Mesothelial cell of epicardium (in vitro differentiated cells): ENCODE measurements around the gene FHIP2A. TPM values are rescaled to one million over a fixed set of nuclear protein-coding genes. Genes with fewer than 3 reads are reported as not detected.

Experiments used
- DNase-seq, 2 experiments: peaks; one replicate each; pipeline ENCODE4 v3.0.0; 2021; ENCODE audit warnings: low spot score in 2 of 2; ENCODE audit not compliant: unreplicated experiment in 2 of 2
- H3K27ac Mint-ChIP-seq: 2 replicates; pipeline ENCODE4 v1.8.0; 2021; ENCODE audit warnings: mixed read lengths
- H3K27me3 Mint-ChIP-seq: 2 replicates; pipeline ENCODE4 v1.8.0; 2021; ENCODE audit warnings: low read depth, mixed read lengths
- H3K36me3 Mint-ChIP-seq: 2 replicates; pipeline ENCODE4 v1.8.0; 2021; ENCODE audit warnings: mixed read lengths
- H3K4me1 Mint-ChIP-seq: 2 replicates; pipeline ENCODE4 v1.8.0; 2021; ENCODE audit warnings: mixed read lengths
- H3K4me3 Mint-ChIP-seq: 2 replicates; pipeline ENCODE4 v1.8.0; 2021; ENCODE audit warnings: mild to moderate bottlenecking, moderate library complexity, mixed read lengths
- H3K9me3 Mint-ChIP-seq: 2 replicates; pipeline ENCODE4 v1.8.0; 2021; ENCODE audit warnings: mixed read lengths
- total RNA-seq: library from RNA; stranded (reverse); gene quantifications from 3 replicates; pipeline ENCODE4 v1.2.1, GENCODE V29; 2021
- TF ChIP-seq, protein P1 (sequence below): fragments of 200-600 bp; sonication (generic); IDR thresholded peaks from one replicate; pipeline ENCODE4 v1.5.0; 2021; ENCODE audit warnings: antibody characterized with exemption; ENCODE audit not compliant: unreplicated experiment

FHIP2A gene
- total RNA-seq, 1 donor from 2014 or later = 41.9 TPM

DNA sequence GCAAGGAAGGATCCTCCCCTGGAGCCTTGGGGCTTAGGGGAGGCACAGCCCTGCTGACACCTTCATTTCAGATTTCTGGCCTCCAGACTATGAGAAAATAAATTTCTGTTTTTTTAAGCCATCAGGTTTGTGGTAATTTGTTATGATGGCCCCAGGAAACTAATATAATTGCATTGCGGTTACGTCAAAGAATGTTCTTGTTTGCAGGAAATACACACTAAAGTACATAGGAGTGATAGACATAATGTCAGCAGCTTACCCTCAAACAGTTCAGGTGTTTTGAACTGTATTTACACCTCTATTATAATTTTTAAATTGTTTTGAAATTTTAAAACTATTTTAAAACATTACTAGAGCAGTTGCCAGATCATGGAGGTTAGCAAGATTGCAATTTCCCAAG, 12.6 kb upstream of the FHIP2A start:
- TF ChIP-seq, protein P1, sequence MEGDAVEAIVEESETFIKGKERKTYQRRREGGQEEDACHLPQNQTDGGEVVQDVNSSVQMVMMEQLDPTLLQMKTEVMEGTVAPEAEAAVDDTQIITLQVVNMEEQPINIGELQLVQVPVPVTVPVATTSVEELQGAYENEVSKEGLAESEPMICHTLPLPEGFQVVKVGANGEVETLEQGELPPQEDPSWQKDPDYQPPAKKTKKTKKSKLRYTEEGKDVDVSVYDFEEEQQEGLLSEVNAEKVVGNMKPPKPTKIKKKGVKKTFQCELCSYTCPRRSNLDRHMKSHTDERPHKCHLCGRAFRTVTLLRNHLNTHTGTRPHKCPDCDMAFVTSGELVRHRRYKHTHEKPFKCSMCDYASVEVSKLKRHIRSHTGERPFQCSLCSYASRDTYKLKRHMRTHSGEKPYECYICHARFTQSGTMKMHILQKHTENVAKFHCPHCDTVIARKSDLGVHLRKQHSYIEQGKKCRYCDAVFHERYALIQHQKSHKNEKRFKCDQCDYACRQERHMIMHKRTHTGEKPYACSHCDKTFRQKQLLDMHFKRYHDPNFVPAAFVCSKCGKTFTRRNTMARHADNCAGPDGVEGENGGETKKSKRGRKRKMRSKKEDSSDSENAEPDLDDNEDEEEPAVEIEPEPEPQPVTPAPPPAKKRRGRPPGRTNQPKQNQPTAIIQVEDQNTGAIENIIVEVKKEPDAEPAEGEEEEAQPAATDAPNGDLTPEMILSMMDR = no peak
- peaks cover 6% of the 10 kb centered on the region for H3K9me3 Mint-ChIP-seq
- no peak overlapping the region for H3K27ac Mint-ChIP-seq
- H3K36me3 Mint-ChIP-seq = no peaks in the 10 kb centered on the region
- no peak overlapping the region for H3K4me3 Mint-ChIP-seq
- no peak for DNase-seq
- no peaks in the 10 kb centered on the region for H3K27me3 Mint-ChIP-seq
- peaks cover 7% of the 10 kb centered on the region for H3K4me1 Mint-ChIP-seq

DNA sequence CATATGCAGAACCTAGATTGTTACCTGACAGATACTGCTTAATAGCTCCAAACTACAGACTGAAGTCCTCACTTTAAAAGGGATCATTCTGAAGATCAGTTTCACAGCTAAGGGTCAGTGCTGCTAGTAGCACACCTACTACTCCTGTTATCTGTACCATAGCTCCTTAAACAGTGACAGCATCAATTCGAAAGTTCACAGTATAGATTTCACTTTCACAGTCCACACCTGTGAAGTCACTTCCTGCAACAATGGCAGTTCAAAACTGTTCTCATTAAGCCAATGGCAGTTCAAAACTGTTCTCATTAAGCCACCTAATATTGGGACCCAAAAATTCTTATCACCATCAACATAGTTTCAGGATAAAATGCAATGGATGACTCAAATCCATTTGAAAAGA, 10.7 kb upstream of the FHIP2A start:
- Mint-ChIP-seq H3K27ac (no peak overlapping the region), H3K9me3 (peaks cover 9% of the 10 kb centered on the region), H3K27me3 (no peaks in the 10 kb centered on the region), H3K36me3 (no peaks in the 10 kb centered on the region), H3K4me3 (no peak overlapping the region), H3K4me1 (peaks cover 7% of the 10 kb centered on the region)
- DNase-seq = no peak
- TF ChIP-seq, protein P1 = no peak

GRCh38 chr10:114811862-114812261, 9.7 kb upstream of the FHIP2A start:
- TF ChIP-seq, protein P1 = no peak
- no peaks in the 10 kb centered on the region for H3K27me3 Mint-ChIP-seq
- H3K27ac Mint-ChIP-seq = no peak overlapping the region
- no peak overlapping the region for H3K4me3 Mint-ChIP-seq
- H3K4me1 Mint-ChIP-seq = peaks cover 7% of the 10 kb centered on the region
- H3K9me3 Mint-ChIP-seq = peaks cover 9% of the 10 kb centered on the region
- DNase-seq = no peak
- no peaks in the 10 kb centered on the region for H3K36me3 Mint-ChIP-seq

DNA sequence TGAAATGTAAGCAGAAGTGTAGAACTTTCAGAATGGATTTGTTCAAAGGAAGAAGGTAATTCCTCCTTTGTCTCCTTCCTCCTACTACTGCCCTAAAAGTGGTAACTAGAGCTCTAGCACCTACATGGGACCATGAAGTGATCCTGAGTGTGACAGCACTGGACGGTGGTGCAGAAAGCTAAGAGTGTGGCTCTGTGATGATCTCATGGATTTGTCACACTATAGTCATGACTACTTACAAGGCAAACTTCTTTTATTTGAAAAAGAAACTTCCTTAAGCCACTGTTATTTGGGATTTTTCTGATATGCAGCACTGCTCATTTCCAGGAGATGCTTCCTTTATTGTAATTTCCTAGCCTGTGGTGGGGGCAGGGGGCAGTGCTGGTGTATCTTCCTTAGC, 5.8 kb upstream of the FHIP2A start:
- Mint-ChIP-seq H3K4me1 (peaks cover 1% of the 10 kb centered on the region), H3K9me3 (peaks cover 3% of the 10 kb centered on the region), H3K4me3 (no peak overlapping the region), H3K27ac (no peak overlapping the region), H3K36me3 (no peaks in the 10 kb centered on the region), H3K27me3 (no peaks in the 10 kb centered on the region)
- DNase-seq = no peak
- TF ChIP-seq, protein P1 = no peak

DNA sequence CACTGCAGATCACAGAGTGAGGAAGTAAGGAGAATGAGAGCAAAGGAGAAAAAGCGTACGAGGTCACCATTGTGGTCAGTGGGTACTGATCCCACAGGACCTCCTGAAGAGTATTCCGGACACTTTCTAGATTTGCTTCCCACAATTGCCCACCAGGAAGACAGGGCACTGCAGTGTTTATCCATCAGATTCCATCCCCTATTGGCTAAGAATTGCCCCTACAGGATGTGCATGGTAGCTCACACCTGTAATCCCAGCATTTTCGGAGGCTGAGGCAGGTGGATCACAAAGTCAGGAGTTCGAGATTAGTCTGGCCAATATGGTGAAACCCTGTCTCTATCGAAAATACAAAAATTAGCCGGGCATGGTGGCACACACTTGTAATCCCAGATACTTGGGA, 5.3 kb upstream of the FHIP2A start:
- H3K27me3 Mint-ChIP-seq = no peaks in the 10 kb centered on the region
- peaks cover 4% of the 10 kb centered on the region for H3K4me1 Mint-ChIP-seq
- DNase-seq = no peak
- TF ChIP-seq, protein P1 = no peak
- H3K9me3 Mint-ChIP-seq = peaks cover 3% of the 10 kb centered on the region
- no peak overlapping the region for H3K4me3 Mint-ChIP-seq
- H3K36me3 Mint-ChIP-seq = no peaks in the 10 kb centered on the region
- no peak overlapping the region for H3K27ac Mint-ChIP-seq

- no peak for DNase-seq
- H3K4me1 Mint-ChIP-seq = peaks cover 18% of the 10 kb centered on the region
- no peaks in the 10 kb centered on the region for H3K36me3 Mint-ChIP-seq
- H3K4me3 Mint-ChIP-seq = no peak overlapping the region
- H3K27ac Mint-ChIP-seq = no peak overlapping the region
- H3K9me3 Mint-ChIP-seq = peaks cover 3% of the 10 kb centered on the region
- TF ChIP-seq, protein P1 = no peak
- H3K27me3 Mint-ChIP-seq = no peaks in the 10 kb centered on the region
Observed at GRCh38 chr10:114819322-114819721, 2.3 kb upstream of the FHIP2A start.
